HG02981 (cell line): ENCODE results near the gene TTC39C.
"Not testable (repeated sequence)": the region's sequence is repeated elsewhere in the genome, so short reads cannot be mapped to it uniquely, and the experiment has no call there.

Experiments
- ATAC-seq: cut with Tn5 transposase; IDR thresholded peaks from one replicate; pipeline ENCODE4 v1.9.1; 2021; ENCODE audit warnings: mild to moderate bottlenecking, moderate library complexity; ENCODE audit not compliant: unreplicated experiment

The TTC39C gene

DNA sequence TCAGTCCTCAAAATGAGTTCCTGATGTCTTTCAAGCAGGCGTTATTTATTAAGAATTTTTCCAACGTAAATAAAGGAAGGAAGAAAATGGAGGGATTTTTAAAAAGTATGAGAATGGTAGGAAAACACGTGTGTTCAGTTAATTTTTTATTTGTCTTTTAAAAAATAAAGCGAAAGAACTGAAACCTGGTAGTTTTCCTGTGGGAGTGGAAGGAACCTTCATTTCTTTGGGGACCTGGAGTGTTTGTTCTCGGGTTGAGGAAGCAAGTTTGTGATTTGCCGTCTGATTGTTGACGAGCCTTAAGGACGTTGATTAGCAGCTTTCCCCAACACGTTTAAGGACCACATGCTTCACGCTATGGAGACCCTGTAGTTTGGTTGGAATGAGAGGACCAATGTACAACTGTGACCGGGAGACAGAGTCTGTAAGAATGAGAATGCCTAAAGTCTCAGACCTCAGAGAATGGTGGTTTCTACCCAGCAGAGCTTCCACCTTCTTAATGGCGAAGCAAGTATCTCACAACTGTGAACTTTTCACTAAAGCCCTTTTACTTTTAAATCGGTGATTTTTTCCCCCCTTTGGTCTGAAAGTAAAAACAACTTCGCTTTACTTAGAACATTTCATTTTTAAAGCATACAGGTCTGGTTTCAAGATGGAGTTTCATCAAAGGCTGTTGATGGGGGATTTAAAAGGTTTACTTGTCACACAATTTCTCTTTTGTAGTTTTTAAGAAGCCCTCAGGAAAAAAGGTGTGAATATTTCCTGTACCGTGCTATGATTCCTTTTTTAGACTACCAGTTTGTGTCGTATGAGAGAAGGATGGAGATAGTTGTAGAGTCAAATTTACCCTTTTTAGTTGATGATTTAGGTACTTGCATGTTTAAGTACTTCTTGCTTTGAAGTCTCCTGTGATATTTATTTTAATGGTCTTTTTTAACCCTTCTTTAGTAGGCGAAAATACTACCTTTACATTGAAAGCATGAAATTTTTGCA lies 1.4 kb downstream of the TTC39C start:
- no peak for ATAC-seq

DNA sequence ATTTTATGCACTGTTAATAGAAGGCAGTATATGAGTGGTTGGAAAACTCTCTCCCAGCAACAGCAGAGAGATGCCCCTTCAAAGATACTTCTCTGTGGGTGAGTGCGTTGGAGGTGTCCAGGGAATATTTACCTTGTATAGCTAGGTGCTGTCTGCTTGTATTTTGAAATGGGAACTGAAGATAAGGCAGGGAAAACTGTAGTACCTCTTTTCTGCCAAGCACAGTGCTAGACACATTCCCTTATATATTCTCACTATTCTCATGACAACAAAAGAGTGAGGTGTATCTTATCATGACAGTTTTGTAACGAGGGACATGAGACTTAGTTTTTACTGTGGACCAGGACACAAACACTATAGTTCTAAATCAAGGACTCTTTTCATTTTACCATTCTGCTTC lies 2.1 kb downstream of the TTC39C start:
- ATAC-seq, result no peak

DNA sequence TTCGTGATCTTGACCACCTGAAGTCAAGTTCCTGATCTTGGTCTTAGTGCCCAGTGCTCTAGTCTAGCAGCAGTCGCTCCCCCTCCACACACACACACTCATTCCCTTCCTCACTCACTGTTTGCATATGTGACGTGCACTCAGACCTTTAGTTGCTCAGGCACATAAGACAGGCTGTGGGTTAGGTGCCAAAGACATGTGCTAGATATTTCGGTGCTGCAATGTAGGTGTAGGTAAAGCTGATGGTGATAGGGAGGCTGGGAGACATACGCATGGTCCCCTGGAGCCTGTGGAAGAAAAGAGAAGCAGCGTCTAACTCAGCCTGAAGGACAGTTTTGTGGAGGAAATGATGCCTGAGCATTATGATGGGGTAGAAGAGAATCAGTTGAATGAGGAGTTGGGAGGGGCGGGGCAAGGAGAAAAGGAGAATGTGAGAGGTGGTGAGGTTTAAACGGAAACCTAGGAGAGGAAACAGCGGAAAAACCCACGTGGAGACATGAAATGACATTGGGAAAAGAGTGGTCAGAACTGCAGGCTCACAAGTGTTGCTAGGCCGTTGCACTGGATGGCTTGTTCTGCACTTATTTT lies 3.8 kb downstream of the TTC39C start:
- no peak for ATAC-seq

DNA sequence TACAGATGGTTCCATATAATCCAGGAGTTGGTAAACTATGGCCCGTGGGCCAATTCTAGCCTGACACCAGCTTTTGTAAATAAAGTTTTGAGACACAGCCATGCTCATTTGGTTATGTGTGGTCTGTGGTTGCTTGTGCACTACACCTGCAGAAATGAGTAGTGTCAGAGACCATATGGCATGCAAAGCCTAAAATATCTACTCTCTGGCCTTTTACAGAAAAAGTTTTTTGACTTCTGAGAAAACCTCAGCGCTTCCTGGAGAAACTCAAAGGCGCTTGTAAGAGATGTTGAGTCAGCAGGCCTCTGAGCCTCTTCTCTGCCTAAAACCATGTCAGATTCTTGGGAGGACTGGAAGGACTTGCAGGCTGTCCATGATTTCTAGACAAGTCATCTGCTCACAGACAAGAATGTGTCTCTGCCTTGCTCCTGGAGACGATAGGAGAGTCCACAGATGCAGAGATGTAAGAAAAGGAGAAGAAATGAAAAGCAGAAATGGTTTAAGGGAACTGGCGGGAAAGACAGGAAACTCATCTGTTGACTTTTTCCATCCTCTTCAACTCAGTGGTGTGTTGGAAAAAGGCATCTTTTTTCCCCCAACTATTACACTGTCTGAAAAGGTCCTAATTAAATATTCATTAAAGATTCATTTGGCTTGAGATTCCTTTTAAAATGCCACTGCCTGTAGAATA lies 5.2 kb downstream of the TTC39C start:
- ATAC-seq, result peak; percentile 86

DNA sequence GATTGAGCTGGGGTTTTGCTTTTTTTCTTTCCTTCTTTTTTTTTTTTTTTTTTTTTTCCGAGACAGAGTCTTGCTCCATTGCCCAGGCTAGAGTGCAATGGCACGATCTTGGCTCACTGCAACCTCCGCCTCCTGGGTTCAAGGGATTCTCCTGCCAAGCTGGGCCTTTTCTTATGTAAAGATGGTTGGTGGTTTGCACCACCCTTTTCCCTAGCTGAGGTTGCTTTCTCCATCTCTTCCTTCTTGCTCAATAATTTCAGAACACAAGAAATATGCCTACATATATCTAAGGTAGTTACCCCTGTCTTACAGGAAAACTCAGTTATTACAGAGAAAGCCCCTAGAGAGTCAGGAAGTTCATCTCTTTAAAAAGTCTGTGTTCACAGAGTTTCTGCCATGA lies 7.0 kb downstream of the TTC39C start:
- no peak for ATAC-seq

DNA sequence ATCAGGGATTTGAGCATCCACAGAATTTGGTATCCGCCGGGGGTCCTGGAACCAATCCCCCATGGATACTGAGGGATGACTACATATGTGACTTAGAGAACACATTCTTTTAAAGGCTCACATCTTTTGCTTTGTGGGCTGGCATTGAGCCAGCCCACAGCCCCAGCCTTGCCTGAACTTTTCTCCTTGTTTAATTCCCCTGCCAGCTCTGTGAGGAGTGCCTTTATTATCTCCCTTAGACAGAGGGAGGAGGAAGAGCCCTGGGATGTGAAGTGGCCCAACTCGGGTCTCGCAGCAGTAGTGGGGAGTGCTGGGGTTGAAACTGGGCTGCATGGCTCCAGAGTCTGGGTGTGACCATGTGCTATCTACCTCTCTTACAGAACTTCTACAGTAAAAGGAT lies 7.6 kb downstream of the TTC39C start:
- no peak for ATAC-seq

DNA sequence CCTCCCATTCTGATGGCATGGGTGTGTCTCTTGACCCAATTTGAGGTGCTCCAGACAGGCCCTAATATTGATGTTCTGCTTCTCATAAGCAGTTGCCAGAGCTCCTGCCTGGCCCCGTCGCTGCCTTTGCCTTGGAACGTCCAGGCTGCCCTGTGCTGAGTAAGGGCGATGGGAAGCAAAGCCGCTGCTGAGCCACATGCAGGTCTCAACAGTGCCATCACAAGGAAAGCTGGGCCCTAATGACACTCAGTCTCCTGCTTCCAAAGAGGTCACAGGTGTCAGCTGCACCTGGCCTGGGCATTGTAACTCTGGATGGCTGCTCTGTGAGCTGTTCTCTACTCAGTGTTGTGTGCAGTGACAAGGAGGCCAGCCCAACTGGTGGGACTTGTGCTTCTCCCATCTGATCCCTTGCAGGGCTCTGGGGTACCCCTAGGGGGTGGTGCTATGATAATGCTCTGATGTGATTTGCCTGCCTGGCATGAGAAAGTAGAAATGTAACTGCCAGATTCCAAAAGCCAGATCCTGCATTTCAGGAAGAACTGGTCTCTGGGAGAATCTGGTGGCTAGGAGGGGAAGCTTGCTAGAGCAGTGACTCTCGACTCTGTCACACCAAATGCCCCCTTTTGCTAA lies 8.7 kb downstream of the TTC39C start:
- no peak for ATAC-seq

DNA sequence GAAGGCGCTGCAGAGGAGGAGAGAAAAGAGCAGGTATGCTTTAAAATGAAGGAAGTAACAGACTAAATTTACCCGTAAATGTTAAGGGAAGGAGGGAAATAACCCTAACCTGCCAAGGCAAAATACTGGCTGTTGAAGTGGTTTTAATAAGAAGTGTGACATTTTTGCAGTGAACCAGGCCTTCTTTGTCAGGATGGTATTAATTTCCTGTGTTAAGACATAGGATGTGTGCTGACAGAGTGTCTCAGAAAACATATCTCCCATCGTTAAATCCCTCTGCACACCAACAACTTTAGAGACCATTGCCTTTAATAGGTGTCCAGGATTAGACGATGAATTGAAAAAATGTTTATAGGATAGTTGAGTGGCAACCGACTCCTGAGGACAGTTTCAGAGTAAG lies 9.9 kb downstream of the TTC39C start:
- ATAC-seq, result no peak

DNA sequence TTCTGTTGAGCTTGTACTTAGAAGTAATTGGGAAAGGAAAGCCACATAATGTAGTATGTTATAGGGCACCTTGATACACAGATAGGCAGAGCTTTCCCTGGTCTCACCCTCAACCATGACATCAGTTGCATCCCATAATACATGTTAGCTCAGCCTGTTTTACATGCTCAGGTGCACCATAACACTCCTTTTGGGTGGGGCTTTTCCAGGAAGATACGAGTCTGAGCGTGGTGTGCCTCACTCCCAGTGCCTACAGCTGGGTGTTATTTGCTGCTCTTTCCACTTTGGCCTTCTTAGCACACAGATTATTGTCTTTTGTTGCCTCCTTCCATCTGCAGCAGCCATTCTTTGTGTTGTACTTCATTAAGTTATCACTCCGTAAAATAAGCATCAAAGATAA lies 11.9 kb downstream of the TTC39C start:
- no peak for ATAC-seq

DNA sequence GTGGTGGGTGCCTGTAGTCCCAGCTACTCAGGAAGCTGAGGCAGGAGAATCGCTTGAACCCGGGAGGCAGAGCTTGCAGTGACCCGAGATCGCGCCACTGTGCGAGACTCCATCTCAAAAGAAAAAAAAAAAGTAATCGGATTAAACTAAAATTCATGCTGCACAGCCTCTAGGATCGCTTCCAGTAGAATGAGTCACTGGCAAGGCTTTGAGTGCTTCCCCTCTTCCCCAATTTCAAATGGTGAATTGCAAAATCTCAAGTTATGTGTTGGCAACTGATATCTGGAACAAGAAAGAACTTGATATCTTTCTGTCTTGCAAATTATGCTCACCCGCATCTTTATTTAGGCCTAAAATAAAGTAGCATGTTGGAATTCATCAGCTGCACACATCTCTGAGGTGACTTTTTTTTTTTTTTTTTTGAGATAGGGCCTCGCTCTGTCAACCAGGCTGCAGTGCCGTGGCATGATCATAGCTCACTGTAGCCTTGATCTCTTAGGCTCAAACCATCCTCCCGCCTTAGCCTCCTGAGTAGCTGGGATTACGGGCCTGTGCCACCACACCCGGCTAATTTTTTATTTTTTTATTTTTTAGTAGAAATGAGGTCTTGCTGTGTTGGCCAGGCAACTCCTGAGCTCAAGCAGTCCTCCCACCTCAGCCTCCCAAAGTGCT lies 12.7 kb downstream of the TTC39C start:
- ATAC-seq, result no peak

DNA sequence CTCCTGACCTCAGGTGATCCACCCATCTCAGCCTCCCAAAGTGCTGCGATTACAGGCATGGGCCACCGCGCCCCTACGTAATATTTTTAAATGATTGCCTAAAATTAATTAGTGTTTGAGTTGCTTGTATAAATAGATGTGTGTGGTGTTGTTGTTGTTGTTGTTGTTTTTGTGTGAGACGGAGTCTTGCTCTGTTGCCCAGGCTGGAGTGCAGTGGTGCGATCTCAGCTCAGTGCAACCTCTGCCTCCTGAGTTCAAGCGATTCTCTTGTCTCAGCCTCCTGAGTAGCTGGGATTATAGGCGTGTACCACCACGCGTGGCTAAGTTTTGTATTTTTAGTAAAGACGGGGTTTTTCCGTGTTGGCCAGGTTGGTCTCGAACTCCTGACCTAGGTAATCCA lies 14.4 kb downstream of the TTC39C start:
- not testable (repeated sequence) for ATAC-seq

DNA sequence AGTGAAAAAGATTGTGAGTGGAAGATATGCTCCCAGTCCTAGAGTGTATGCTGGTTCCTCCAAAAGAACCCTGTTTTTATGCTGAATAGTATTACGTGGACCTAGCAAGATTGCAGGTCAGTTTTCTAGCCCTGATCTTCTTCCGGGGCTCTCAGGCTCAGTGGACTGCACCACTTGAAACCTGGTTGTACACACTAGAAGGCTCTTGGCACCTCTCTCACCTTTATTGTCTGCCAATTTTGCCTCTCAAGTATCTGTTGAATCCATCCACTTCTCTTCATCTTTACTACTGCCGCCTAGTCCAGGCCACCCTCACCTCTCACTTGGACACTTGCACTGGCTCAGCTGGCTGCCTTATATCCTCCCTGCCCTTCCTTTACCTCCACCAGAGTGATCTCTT lies 16.8 kb downstream of the TTC39C start:
- no peak for ATAC-seq

DNA sequence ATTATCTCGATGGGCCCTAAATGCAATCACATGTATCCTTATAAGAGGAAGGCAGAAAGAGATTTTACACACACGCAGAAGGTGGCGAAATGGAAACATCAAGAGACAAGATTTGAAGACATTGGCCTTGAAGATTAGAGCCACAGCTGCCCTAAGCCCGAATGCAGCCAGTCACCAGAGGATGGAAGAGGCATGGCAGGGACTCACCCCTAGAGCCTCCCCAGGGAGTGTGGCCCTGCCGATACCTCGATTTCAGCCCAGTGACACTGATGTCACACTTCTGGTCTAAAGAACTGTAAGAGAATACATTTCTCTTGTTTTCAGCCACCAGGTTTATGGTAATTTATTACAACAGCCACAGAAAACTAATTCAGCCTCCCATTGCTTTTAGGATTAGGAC lies 17.4 kb downstream of the TTC39C start:
- ATAC-seq, result peak; percentile 94

DNA sequence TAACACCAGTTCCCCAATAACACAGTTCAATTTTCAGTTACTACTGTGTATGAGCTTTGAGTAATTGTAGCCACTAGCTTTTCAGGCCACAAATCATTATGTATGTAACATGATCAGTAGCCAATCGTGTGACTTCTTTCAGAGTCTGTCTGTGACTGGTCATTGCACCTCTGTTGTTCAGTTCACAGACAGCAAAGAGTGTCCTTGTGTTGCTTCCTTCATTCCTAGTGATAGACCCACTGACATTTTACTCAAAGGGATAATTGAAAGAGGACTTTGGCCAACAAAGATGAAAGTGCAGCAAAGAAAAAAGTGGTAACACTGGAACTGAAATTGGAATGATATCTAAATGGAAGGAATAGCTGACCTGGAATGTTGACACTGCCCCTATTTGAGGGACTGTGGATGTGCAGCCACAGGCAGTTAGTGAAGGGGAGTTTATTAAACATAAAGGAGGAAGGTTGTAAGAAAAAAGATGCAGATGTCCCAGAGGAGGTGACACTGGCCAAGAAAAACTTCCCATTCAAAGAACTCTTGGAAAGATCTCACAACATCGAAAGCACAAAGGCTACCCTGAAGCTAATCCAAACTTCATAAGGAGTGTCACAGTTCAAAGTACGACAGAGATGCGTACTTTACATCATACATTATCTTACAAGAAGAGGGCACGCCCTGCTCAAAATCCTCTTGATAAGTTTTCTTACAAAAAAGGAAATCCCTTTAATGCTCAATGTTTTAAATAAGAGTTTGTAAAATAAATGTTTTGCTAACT lies 19.3 kb downstream of the TTC39C start:
- no peak for ATAC-seq

DNA sequence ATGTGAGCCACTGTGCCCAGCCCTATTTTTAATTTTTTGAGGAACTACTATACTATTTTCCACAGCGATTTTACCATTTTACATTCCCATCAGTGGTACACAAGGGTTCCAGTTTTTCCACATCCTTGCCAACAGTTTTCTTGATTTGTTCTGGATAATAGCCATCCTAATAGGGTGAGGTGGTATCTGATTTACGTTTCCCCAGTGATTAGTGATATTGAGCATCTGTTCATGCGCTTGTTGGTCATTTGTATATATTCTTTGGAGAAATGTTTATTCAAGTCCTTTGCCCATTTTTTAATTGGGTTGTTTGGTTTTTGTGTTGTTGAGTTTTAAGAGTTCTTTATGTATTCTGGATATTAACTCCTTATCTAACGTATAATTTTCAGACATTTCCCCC lies 20.8 kb downstream of the TTC39C start:
- ATAC-seq, result no peak

DNA sequence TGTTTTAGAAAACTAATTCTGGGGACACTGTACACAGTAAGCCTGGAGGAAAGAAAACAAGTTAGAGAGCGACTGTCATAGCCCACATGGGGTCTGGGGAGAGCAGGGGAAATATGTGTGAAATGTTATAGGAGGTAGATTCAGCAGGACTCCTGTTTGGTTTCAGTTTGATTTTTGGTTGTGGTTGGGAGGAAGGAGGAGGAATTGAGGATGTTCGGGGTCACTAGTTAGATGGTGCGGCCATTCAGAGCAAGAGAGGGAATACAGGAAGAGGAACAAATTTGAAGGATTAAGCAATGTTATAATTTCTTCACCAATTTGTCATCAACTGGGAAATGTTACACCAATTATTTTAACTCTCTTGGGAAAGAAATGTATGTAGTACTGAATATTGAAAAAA lies 25.1 kb downstream of the TTC39C start:
- ATAC-seq, result no peak

DNA sequence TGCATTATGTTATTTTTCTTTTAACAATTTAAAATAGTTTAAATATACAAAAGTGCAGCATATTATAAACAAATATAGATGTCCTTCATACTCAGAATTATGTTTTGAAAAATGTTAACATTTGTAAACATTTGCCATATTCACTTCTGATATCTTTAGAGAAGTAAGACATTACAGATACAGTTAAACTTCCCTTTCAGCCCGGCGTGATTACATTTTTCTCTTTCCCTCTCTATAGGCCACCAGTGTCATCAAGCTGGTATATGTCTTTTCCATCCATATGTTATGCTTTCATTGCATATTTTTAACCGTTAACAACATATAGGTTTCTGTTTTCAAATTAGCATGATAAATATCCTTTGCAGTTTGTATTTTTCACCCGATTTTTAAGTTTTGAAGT lies 27.1 kb downstream of the TTC39C start:
- ATAC-seq, result no peak

DNA sequence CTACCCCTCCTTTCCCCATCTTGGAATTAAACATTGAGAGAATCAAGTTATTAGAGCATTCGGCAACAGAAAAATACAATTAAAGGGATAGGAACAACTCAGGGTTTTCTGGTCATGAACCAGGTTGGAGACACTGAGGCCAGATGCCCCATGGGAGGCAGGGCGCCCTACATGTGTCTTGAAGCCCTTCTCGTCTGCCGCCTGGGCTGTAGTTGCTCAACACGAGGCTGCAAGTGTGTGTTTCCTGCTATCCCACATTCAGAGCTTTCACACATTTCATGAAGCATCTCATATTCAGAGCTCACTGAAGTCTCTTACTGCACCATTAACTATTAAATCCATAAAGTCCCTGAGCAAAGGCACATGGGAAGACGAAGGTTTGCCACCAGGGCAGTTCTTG lies 28.8 kb downstream of the TTC39C start:
- ATAC-seq, result no peak

DNA sequence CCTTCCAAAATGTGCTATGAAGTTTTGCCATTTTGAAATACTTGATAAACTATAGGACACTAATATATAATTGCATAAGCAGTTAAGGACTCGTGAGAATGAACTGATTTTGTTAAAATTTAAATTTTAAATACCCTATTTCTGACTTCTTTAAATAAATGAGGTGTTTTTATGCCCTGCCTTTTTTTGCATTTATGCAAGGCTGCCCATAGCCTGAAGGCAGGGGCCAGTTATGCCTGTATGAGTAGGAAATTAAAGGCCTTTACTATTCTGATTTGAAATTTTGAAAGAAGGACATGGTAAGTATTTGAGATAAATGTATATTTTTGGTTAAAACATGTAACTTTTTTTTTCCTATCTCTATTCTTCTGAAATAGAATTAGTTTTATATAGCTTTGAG lies 33.7 kb downstream of the TTC39C start:
- ATAC-seq, result no peak

DNA sequence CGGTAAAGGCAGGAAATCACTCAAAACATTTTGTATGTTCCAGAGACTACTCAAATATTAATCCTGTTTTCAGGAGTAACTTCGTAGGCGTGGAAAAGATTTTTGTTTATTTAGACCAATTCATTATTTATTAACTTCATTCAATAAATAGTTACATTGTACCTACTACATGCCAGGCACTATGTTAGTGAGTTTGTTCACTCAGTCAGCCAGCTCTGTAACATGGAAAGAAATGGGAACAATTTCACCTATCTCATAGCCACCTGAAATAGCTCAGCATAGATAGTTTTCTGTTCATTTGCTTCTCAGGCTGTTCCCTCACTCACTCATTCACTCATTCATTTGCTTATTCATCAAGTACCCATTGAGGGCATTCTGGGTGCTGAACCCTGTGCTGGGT lies 34.6 kb downstream of the TTC39C start:
- ATAC-seq, result no peak
